ENCODE data around the gene KRTAP3-1.

KRTAP3-1 gene

DNA sequence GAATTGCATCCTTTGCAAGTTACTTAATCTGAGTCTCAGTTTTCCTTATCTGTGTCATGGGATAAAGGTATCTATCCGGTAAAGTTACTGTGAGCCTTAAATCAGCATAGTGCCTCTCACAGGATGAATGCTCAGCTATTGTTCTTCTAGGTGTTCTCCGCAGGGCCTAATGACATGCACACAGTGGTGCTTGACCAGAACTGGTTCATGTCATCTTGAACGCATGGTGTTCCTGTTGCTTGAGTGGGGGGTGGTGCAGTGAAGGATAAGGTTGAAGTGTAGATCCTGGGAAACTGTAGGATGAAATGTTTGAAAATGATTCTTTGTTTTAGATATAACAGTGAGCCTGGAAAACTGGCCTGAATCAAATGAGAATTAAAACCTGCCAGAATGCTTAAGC, 28.8 kb downstream of the KRTAP3-1 start:
- DNase-seq, result no peak

DNA sequence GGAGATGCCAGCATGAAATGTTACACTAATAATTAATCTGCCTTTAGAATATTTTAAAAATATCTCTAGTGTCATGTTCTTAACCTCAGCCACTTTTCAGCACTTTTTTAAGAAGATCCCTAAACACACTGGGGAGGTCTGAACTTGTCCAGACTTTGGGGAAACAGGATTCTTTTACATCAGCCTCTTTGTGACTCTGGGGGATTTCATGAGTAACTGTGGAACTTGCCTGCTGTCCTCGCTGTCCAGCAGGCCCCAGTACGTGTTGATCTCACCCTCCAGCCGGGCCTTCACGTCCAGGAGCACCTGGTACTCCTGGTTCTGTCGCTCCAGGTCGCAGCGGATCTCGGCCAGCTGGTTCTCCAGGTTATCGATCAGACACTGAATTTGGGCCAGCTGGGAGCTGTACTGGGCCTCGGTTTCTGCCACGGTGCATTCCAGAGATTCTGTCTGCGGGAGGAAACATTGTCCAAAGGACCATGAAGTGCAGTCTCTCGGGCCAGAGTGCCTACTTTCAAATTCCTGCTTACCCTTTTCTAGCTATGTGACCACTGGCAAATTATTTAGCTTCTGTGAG, 30.3 kb downstream of the KRTAP3-1 start:
- no peak for DNase-seq

DNA sequence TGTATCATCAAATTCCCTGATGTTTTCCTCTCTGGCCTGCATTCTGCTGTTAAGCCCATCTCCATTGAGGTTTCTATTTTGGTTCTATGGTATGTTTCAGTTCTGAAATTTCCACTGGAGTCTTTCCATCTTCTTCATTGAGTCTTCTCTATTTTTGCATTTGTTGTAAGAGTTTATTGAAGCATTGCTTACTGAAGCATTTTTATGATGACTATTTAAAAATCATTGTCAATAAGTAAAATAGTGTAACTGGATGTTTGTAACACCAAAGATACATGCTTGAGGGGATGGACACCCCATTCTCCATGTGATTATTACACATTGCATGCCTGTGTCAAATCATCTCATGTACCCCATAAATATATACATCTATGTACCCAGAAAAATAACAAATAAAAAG, 33.4 kb downstream of the KRTAP3-1 start:
- DNase-seq, result no peak

DNA sequence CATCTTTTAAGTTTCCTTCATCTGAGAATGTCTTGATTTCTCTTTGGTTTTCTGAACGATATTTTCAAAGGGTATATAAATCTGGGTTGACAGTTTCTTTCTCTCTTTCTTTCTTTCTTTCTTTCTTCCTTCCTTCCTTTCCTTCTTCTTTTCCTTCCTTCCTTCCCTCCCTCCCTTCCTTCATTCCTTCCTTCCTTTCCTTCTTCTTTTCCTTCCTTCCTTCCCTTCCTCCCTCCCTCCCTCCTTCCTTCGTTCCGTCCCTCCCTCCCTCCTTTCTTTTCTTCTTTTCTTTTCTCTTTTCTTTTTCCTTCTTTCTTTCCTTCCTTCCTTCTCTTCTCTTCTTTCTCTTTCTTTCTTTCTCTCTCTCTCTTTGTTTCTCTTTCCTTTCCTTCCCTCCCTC, 34.6 kb downstream of the KRTAP3-1 start:
- no peak for DNase-seq

DNA sequence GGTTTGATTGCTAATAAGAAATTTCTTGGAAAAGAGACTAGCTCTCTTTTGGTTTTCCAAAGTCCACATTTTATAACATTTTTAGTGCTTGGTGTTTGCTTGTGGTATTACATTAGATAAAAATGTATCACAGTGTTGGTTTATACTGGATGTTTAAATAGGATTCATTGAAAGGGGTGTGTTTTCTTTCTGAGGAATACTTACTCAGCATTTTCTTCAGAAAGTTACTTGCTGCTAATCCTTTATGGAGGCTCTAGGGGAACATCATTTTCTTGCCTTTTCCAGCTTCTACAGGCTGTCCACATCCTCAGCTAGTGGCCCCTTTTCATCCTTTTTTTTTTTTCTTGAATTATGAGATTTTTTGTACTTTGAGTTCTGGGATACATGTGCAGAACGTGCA, 41.3 kb downstream of the KRTAP3-1 start:
- no peak for DNase-seq

DNA sequence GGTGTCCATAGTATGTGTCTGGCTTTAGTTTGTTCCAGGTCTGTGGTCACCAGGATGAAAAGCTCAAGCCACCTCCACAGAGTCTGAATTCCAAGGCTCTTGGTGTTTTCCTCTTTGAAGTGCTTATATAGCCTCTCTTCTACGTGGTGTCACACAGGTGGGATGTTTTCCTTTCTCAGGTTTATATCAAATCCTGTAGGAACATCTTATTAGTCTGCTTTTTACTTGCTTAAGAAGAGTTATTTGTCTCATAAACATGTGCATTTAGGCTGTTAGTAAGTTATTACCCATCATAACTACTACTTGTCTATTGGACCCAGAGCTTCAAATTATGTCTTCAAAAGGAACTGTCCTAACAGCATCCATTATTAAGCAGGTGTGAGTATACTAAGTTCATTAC, 42.1 kb downstream of the KRTAP3-1 start, which contains the start of gene KRT39:
Gene KRT39, minus strand, starts transcription at position 101 of the 400 bp plus-strand sequence. Its CDS starts 92 bp downstream, at position 9.
- DNase-seq, result no peak

DNA sequence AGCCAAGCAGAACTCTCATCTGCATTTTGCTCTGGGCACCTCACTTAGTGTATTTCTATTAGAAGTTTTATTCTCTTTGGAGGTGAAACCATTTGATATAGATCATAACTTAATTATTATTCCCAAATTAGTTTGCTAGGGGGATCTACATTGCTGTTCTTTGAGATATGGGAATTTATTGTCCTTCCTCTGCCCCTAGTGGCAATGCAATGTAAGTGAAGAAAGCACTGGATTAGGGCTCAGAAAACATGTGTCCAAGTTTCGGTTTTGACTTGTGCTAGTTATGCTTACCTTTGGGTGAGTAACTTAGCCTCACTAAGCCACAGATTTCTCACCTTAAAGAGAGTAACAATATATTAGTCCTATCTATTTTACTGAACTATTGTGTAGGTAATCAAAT, 45.1 kb downstream of the KRTAP3-1 start:
- no peak for DNase-seq

DNA sequence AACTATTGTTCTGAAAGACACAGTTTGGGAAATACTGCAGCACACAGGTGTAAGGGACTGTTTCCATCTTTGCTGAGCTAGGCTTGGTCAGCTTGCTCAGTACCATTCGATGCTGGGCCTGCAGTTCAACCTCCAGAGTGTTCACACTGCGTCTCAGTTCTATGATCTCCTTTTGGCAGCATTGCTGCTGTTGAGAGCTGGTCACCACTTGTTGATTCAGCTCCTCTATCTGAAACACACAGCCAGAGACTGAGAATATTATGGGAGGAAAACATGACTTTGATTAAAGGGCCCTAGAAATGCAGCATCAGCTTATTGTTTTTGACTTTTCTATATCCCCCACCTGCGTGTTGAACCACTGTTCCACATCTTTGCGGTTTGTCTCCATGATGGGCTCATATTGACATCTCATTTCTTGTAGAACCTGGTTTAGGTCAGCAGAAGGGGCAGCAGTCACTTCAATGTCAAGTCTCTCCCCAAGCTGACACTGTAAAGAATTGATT, 46.8 kb downstream of the KRTAP3-1 start:
- no peak for DNase-seq

DNA sequence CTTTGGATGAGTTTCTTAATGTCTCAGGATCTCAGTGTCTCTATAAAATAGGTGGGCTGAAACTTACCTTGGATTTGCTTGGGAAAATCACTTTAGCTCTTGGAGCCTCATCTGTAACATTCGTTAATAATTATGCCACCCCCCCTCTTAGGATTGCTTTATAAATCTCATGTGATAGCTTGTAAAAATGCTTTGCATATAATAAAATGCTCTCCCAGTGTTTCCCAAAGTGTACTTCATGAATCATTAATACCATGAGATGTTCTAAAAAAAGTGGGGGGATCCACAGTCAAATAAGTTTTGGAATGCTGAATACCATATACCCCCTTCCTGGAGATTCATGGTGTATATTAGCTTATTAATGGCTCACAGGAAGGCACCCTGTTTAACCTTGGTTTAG, 47.3 kb downstream of the KRTAP3-1 start:
- no peak for DNase-seq

DNA sequence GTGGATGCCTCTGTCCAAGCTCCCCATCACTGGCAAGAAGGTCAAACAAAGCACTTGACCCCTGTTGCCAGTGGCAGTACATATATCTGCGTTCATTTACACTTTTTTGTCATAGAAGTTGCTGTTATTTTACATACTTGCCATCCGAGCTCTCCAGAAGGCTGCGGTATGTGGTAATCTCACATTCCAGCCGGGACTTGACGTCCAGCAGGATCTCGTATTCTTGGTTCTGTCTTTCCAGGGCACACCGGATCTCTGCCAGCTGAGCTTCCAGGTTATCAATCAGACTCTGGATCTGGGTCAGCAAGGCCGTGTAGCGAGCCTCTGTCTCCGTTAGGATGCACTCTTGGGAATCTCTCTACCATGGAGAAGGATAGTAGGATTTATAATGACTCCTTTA, 48.8 kb downstream of the KRTAP3-1 start:
- no peak for DNase-seq

Measured in amygdala (tissue), 56 donors.